PC-3 (cell line): ENCODE data around the gene TAOK3. TPM values are rescaled to one million over a fixed set of nuclear protein-coding genes. Genes with fewer than 3 reads are reported as not detected.

Experiments used
- ATAC-seq: fragments of 200-7000 bp; cut with Tn5 transposase; 2 replicates; pipeline ENCODE4 v1.9.1; 2020; ENCODE audit warnings: mild to moderate bottlenecking, moderate library complexity
- BruUV-seq: library from RNA; stranded (reverse); fragments of 400-500 nt; replicated peaks from 2 replicates; lab custom pipeline; 2021; lab: Mats Ljungman, UMichigan
- CTCF ChIA-PET: fragments of 300-600 bp; sonication (Branson Sonifier 250); formaldehyde crosslinking; loops from one replicate; lab custom pipeline; 2022; ENCODE audit warnings: antibody characterized with exemption; lab: Charles Lee
- POLR2A ChIA-PET: fragments of 300-600 bp; sonication (Branson Sonifier 250); formaldehyde crosslinking; loops from one replicate; lab custom pipeline; 2022; ENCODE audit warnings: antibody characterized with exemption; ENCODE audit not compliant: unreplicated experiment; lab: Charles Lee
- DNase-seq: peaks from one replicate; pipeline ENCODE4 v3.0.0-alpha.2; 2015
- H2AFZ ChIP-seq: fragments of 300-600 bp; sonication (generic); 2 replicates; pipeline ENCODE4 v1.6.0; 2016; ENCODE audit warnings: antibody characterized with exemption, low read length
- H3F3A ChIP-seq: fragments of 300-600 bp; sonication (generic); one replicate; pipeline ENCODE4 v1.6.0; 2017; ENCODE audit warnings: antibody characterized with exemption, low read length, control low read depth, mild to moderate bottlenecking; ENCODE audit not compliant: unreplicated experiment
- H3K27ac ChIP-seq: fragments of 300-600 bp; sonication (generic); 2 replicates; pipeline ENCODE4 v1.5.1; 2016; ENCODE audit warnings: mild to moderate bottlenecking, low read length
- H3K27me3 ChIP-seq: fragments of 300-600 bp; sonication (generic); 2 replicates; pipeline ENCODE4 v1.6.1; 2016; ENCODE audit warnings: low read length, mixed read lengths
- H3K36me3 ChIP-seq: fragments of 300-600 bp; sonication (generic); 2 replicates; pipeline ENCODE4 v1.6.1; 2016; ENCODE audit warnings: low read depth, mixed run types, low read length, mixed read lengths
- H3K4me1 ChIP-seq: fragments of 300-600 bp; sonication (generic); 2 replicates; pipeline ENCODE4 v1.5.1; 2016; ENCODE audit warnings: low read length; ENCODE audit not compliant: insufficient read depth
- H3K4me2 ChIP-seq: fragments of 300-600 bp; sonication (generic); 2 replicates; pipeline ENCODE4 v1.6.0; 2016; ENCODE audit warnings: low read length
- H3K4me3 ChIP-seq: fragments of 300-600 bp; sonication (generic); 2 replicates; pipeline ENCODE4 v1.5.1; 2016; ENCODE audit warnings: mild to moderate bottlenecking, low read length, mixed read lengths
- H3K79me2 ChIP-seq: fragments of 300-600 bp; sonication (generic); 2 replicates; pipeline ENCODE4 v1.6.1; 2017; ENCODE audit warnings: low read length, mixed read lengths
- H3K9ac ChIP-seq: fragments of 300-600 bp; sonication (generic); 2 replicates; pipeline ENCODE4 v1.6.0; 2016; ENCODE audit warnings: mild to moderate bottlenecking, low read length
- H3K9me2 ChIP-seq: fragments of 300-600 bp; sonication (generic); replicated peaks from 2 replicates; pipeline ENCODE4 v1.6.1; 2016; ENCODE audit warnings: mixed run types, low read length, mixed read lengths
- H3K9me3 ChIP-seq: fragments of 300-600 bp; sonication (generic); 2 replicates; pipeline ENCODE4 v1.6.1; 2016; ENCODE audit warnings: low read length, mixed read lengths
- H4K20me1 ChIP-seq: fragments of 300-600 bp; sonication (generic); 2 replicates; pipeline ENCODE4 v1.6.1; 2016; ENCODE audit warnings: low read length, mixed read lengths
- CTCF ChIP-seq: fragments of 300-600 bp; sonication (generic); conservative IDR thresholded peaks from 2 replicates; pipeline ENCODE4 v1.5.1; 2017; ENCODE audit warnings: antibody characterized with exemption, low read depth, mild to moderate bottlenecking, low read length
- EZH2 ChIP-seq: fragments of 300-600 bp; sonication (generic); IDR thresholded peaks from one replicate; pipeline ENCODE4 v1.6.1; 2017; ENCODE audit warnings: antibody characterized with exemption, mild to moderate bottlenecking, low read length; ENCODE audit not compliant: unreplicated experiment
- EZH2phosphoT487 ChIP-seq: fragments of 300-600 bp; sonication (generic); IDR thresholded peaks from 2 replicates; pipeline ENCODE4 v1.6.1; 2018; ENCODE audit warnings: mild to moderate bottlenecking, antibody characterized with exemption, low read length, borderline replicate concordance
- intact Hi-C: fragments of 100-400 bp; cut with micrococcal nuclease; formaldehyde crosslinking; loops from 2 replicates; pipeline ENCODE4 v1.9.0; 2023
- total RNA-seq: library from RNA; depleted of rRNA; stranded (reverse); fragments of >200 nt; gene quantifications from 2 replicates; pipeline ENCODE4 v1.2.3, GENCODE V29; 2014

The TAOK3 gene
- total RNA-seq, 1 experiment from 2014 or later = 27.9 TPM

- no peaks in the 10 kb centered on the region for H3K79me2 ChIP-seq
- BruUV-seq = no TSS peak
- H3K36me3 ChIP-seq = no peaks in the 10 kb centered on the region
- H2AFZ ChIP-seq = no peak overlapping the region
- no peaks in the 10 kb centered on the region for H3K27me3 ChIP-seq
- H3K27ac ChIP-seq = no peak overlapping the region
- no peak for ATAC-seq
- TF ChIP-seq CTCF (no peak), EZH2 (no peak), EZH2phosphoT487 (no peak)
- DNase-seq = no peak
- no peaks in the 10 kb centered on the region for H4K20me1 ChIP-seq
- H3K9ac ChIP-seq = no peak overlapping the region
- no peak overlapping the region for H3K4me2 ChIP-seq
- POLR2A ChIA-PET = interaction anchor here (0.5 to 0.6 kb wide), 2 partner anchors 9 to 45 kb away, joined by 4 to 9 read pairs; no protein-coding TSS in a partner anchor
- CTCF ChIA-PET = no interaction called here
- no peaks in the 10 kb centered on the region for H3K9me3 ChIP-seq
- intact Hi-C loops = no loop called here
- H3K4me3 ChIP-seq = no peak overlapping the region
- H3F3A ChIP-seq = no peaks in the 10 kb centered on the region
- no peaks in the 10 kb centered on the region for H3K9me2 ChIP-seq
- no peaks in the 10 kb centered on the region for H3K4me1 ChIP-seq
Observed at GRCh38 chr12:118212606-118213005, 160.1 kb downstream of the TAOK3 start.

GRCh38 chr12:118206107-118206412 is 166.6 kb downstream of the TAOK3 start:
- ATAC-seq = no peak
- CTCF ChIA-PET = interaction anchor here (0.6 kb wide), 1 partner anchor 106 kb away, joined by 3 read pairs; no protein-coding TSS in a partner anchor
- H3K4me2 ChIP-seq = no peak overlapping the region
- H3F3A ChIP-seq = no peaks in the 10 kb centered on the region
- peaks cover 3% of the 10 kb centered on the region; the same call in 1 of the 2 replicates for H3K36me3 ChIP-seq
- no TSS peak for BruUV-seq
- H3K9ac ChIP-seq = no peak overlapping the region
- H4K20me1 ChIP-seq = no peaks in the 10 kb centered on the region
- no peaks in the 10 kb centered on the region for H3K4me1 ChIP-seq
- TF ChIP-seq EZH2phosphoT487 (no peak), CTCF (no peak), EZH2 (no peak)
- H3K9me3 ChIP-seq = no peaks in the 10 kb centered on the region
- intact Hi-C loops = no loop called here
- H3K79me2 ChIP-seq = no peaks in the 10 kb centered on the region
- H3K27ac ChIP-seq = no peak overlapping the region
- H3K4me3 ChIP-seq = no peak overlapping the region
- POLR2A ChIA-PET = no interaction called here
- H3K9me2 ChIP-seq = no peaks in the 10 kb centered on the region
- H2AFZ ChIP-seq = no peak overlapping the region
- no peaks in the 10 kb centered on the region for H3K27me3 ChIP-seq
- no peak for DNase-seq

- Histone ChIP-seq H4K20me1 (no peaks in the 10 kb centered on the region), H3K9me2 (no peaks in the 10 kb centered on the region), H3K27me3 (no peaks in the 10 kb centered on the region), H3K9me3 (no peaks in the 10 kb centered on the region), H2AFZ (no peak overlapping the region), H3K9ac (no peak overlapping the region), H3K27ac (no peak overlapping the region), H3K4me3 (no peak overlapping the region), H3F3A (no peaks in the 10 kb centered on the region), H3K4me2 (no peak overlapping the region), H3K79me2 (no peaks in the 10 kb centered on the region), H3K4me1 (peaks cover 8% of the 10 kb centered on the region; the same call in 1 of the 2 replicates), H3K36me3 (peaks cover 5% of the 10 kb centered on the region; the same call in 1 of the 2 replicates)
- ChIA-PET CTCF (interaction anchor here (0.6 kb wide), 2 partner anchors 71 to 182 kb away, joined by 3 to 4 read pairs; no protein-coding TSS in a partner anchor), POLR2A (no interaction called here)
- no TSS peak for BruUV-seq
- TF ChIP-seq EZH2 (no peak), CTCF (no peak), EZH2phosphoT487 (no peak)
- ATAC-seq = peak; percentile 82
- no peak for DNase-seq
- intact Hi-C loops = no loop called here
Observed at GRCh38 chr12:118193958-118194357, 178.7 kb downstream of the TAOK3 start.
